HTERT RPE-1 (cell line): Measurements from ENCODE around the gene PLA2G2D.

ENCODE experiments used
- in situ Hi-C: fragments of 300-500 bp; cut with MboI; formaldehyde crosslinking; loops from 4 replicates; pipeline ENCODE4 v1.14.3; 2020; ENCODE audit warnings: low sequenced_read_pairs

Gene PLA2G2D

GRCh38 chr1:20071416-20071815 is 47.9 kb downstream of the PLA2G2D start:
- in situ Hi-C loops = no loop called here

GRCh38 chr1:20070357-20070756 is 49.0 kb downstream of the PLA2G2D start:
- in situ Hi-C loops = no loop called here

GRCh38 chr1:20069874-20070273 is 49.5 kb downstream of the PLA2G2D start, which contains the start of gene PLA2G5:
TSS of gene PLA2G5 (plus strand) at chr1:20070194. CDS start at chr1:20084831, 14,637 bp downstream.
- in situ Hi-C loops = no loop called here

- in situ Hi-C loops = no loop called here
These were observed 50.6 kb downstream of the PLA2G2D start for GRCh38 chr1:20068722-20069121.

- in situ Hi-C loops = no loop called here
These were observed 55.5 kb downstream of the PLA2G2D start for GRCh38 chr1:20063861-20064292.
